K562 (cell line): ENCODE measurements around the gene PPP1R14B. TPM values are rescaled to one million over a fixed set of nuclear protein-coding genes. Genes with fewer than 3 reads are reported as not detected.
A peak's percentile ranks its signal among the peaks of the same experiment; 100 is the strongest.

Source experiments
- BRF1 ChIP-seq: IDR thresholded peaks from 3 replicates; pipeline ENCODE4 v1.6.1; 2011; ENCODE audit warnings: borderline replicate concordance, mild to moderate bottlenecking; ENCODE audit not compliant: insufficient read length; ENCODE audit errors: extremely low read depth
- CREBBP ChIP-seq: IDR thresholded peaks from one replicate; pipeline ENCODE4 v1.6.1; 2012; ENCODE audit warnings: low read depth, mild to moderate bottlenecking, control low read depth, inconsistent platforms, low read length
- E2F6 ChIP-seq, 2 experiments: IDR thresholded peaks; 2 replicates each; pipeline ENCODE4 v1.6.1; 2011; ENCODE audit warnings: borderline replicate concordance in 1 of 2, control low read depth in 1 of 2, low read depth in 1 of 2, low read length in 1 of 2, mild to moderate bottlenecking in 1 of 2, mixed read lengths in 1 of 2, moderate library complexity in 1 of 2; ENCODE audit not compliant: insufficient read depth in 1 of 2, insufficient read length in 1 of 2, poor library complexity in 1 of 2, severe bottlenecking in 1 of 2; ENCODE audit errors: extremely low read depth in 1 of 2
- GTF2A2 ChIP-seq: IDR thresholded peaks from 2 replicates; pipeline ENCODE4 v1.6.1; 2016; ENCODE audit warnings: mild to moderate bottlenecking, missing genetic modification characterization, missing compliant biosample characterization
- HLTF ChIP-seq: fragments of 450-650 bp; IDR thresholded peaks from 2 replicates; pipeline ENCODE4 v1.6.1; 2016
- JUNB ChIP-seq: fragments of 450-650 bp; formaldehyde crosslinking; conservative IDR thresholded peaks from 2 replicates; pipeline ENCODE4 v1.4.0; 2020; ENCODE audit warnings: mild to moderate bottlenecking
- L3MBTL2 ChIP-seq: fragments of 450-650 bp; IDR thresholded peaks from 2 replicates; pipeline ENCODE4 v1.6.1; 2016; ENCODE audit warnings: mild to moderate bottlenecking, moderate library complexity
- PATZ1 ChIP-seq: fragments of 250-450 bp; sonication (Bioruptor Pico); IDR thresholded peaks from 2 replicates; pipeline ENCODE4 v1.5.0; 2020; ENCODE audit warnings: mild to moderate bottlenecking, borderline replicate concordance
- PCBP1 ChIP-seq: fragments of 200-400 bp; formaldehyde crosslinking; IDR thresholded peaks from 2 replicates; pipeline ENCODE4 v1.6.1; 2018; ENCODE audit warnings: mild to moderate bottlenecking, low read depth, low read length; ENCODE audit not compliant: poor library complexity, severe bottlenecking
- POU5F1 ChIP-seq: fragments of 150-350 bp; IDR thresholded peaks from 2 replicates; pipeline ENCODE4 v1.6.1; 2014; ENCODE audit warnings: borderline replicate concordance, low read length, low read depth, mild to moderate bottlenecking; ENCODE audit not compliant: partially characterized antibody
- RHOXF2B ChIP-seq: fragments of 250-450 bp; sonication (Bioruptor Pico); conservative IDR thresholded peaks from 2 replicates; pipeline ENCODE4 v1.5.1; 2021
- SAFB ChIP-seq: fragments of 200-400 bp; formaldehyde crosslinking; IDR thresholded peaks from 2 replicates; pipeline ENCODE4 v1.6.1; 2017; ENCODE audit warnings: low read depth, low read length, borderline replicate concordance
- SAP30 ChIP-seq: fragments of 200-600 bp; sonication (generic); IDR thresholded peaks from 2 replicates; pipeline ENCODE4 v1.6.1; 2012; ENCODE audit warnings: borderline replicate concordance, low read depth, mild to moderate bottlenecking, moderate library complexity, low read length, control low read depth, inconsistent platforms; ENCODE audit not compliant: insufficient read depth, poor library complexity, severe bottlenecking
- SIN3B ChIP-seq: fragments of 450-650 bp; IDR thresholded peaks from 2 replicates; pipeline ENCODE4 v1.6.1; 2017; ENCODE audit warnings: low read depth, mild to moderate bottlenecking, moderate library complexity
- SLC30A9 ChIP-seq: fragments of 250-450 bp; sonication (Bioruptor Pico); IDR thresholded peaks from 2 replicates; pipeline ENCODE4 v1.8.0; 2022; ENCODE audit warnings: mild to moderate bottlenecking, moderate library complexity
- SRSF1 ChIP-seq: fragments of 200-400 bp; formaldehyde crosslinking; IDR thresholded peaks from 2 replicates; pipeline ENCODE4 v1.6.1; 2017; ENCODE audit warnings: mild to moderate bottlenecking, low read depth, low read length, moderate library complexity
- STAT5B ChIP-seq: fragments of 250-450 bp; sonication (Bioruptor Pico); IDR thresholded peaks from 2 replicates; pipeline ENCODE4 v1.8.0; 2021; ENCODE audit warnings: mild to moderate bottlenecking, inconsistent platforms
- ZFP91 ChIP-seq: sonication (generic); formaldehyde crosslinking; IDR thresholded peaks from 2 replicates; pipeline ENCODE4 v1.8.0; 2022; ENCODE audit warnings: mild to moderate bottlenecking, missing genetic modification reagents
- ZNF12 ChIP-seq: sonication (generic); formaldehyde crosslinking; IDR thresholded peaks from 2 replicates; pipeline ENCODE4 v1.4.0; 2020; ENCODE audit warnings: mild to moderate bottlenecking, missing genetic modification reagents
- ZNF280A ChIP-seq: fragments of 450-650 bp; IDR thresholded peaks from 2 replicates; pipeline ENCODE4 v1.6.1; 2018; ENCODE audit warnings: mild to moderate bottlenecking, low read depth; ENCODE audit not compliant: partially characterized antibody
- ZNF79 ChIP-seq: fragments of 250-450 bp; sonication (Bioruptor Pico); IDR thresholded peaks from 2 replicates; pipeline ENCODE4 v1.4.0; 2020; ENCODE audit warnings: low read depth, mild to moderate bottlenecking, moderate library complexity
- polyA plus RNA-seq, 8 experiments: library from polyadenylated mRNA; depleted of rRNA in 4 of 8; stranded (reverse) in 5 of 8; unstranded in 3 of 8; fragments of >200 nt; fragmentation: Nextera tagmentation in 2 of 8; fragmentation: Illumina TruSeq in 1 of 8; extraction: Ambion mirVana in 2 of 8; extraction: Trizol in 1 of 8; gene quantifications; 2 replicates each; pipeline versions ENCODE4 v1.2.1 to v1.2.3, GENCODE V29; 2011 to 2014; ENCODE audit warnings: inconsistent platforms in 1 of 8, missing spikeins in 1 of 8
- total RNA-seq, 7 experiments: library from RNA; depleted of rRNA in 6 of 7; stranded (reverse); fragments of >200 nt in 6 of 7; fragmentation: Illumina TruSeq in 2 of 7; extraction: Trizol in 2 of 7; gene quantifications; 2 replicates each; pipeline versions ENCODE4 v1.2.1 to v1.2.3, GENCODE V29; 2011 to 2021; ENCODE audit warnings: low replicate concordance in 1 of 7

The PPP1R14B gene
- total and polyA plus RNA-seq, 9 of the 15 experiments (the other 6 are each of a cell fraction or from before 2014, with no cell fraction given): 7.7 to 566 (median 212) TPM

- no peak for TF ChIP-seq ZFP91 (CRISPR knock-in tag)
- peak; percentile 88 for TF ChIP-seq POU5F1
- TF ChIP-seq CREBBP: no peak
- TF ChIP-seq JUNB: no peak
- no peak for TF ChIP-seq SLC30A9 (CRISPR knock-in tag)
- TF ChIP-seq L3MBTL2: peak; percentile 63; the same call in 1 of the 2 replicates
- no peak for TF ChIP-seq STAT5B (CRISPR knock-in tag)
- TF ChIP-seq PCBP1: no peak
- no peak for TF ChIP-seq GTF2A2 (tag)
- TF ChIP-seq PATZ1 (CRISPR knock-in tag): no peak
- TF ChIP-seq E2F6 (IDR thresholded peaks at IDR 0.05; ENCODE audit: borderline replicate concordance in 1 of 2, extremely low read depth in 1 of 2, insufficient read depth in 1 of 2, insufficient read length in 1 of 2, low read depth in 1 of 2, low read length in 1 of 2, poor library complexity in 1 of 2, severe bottlenecking in 1 of 2): peak; percentile 52 to 66
- TF ChIP-seq SIN3B: no peak; the same call in 1 of the 2 replicates
- peak; percentile 76; the same call in 1 of the 2 replicates for TF ChIP-seq SRSF1
- TF ChIP-seq ZNF280A: no peak
- no peak for TF ChIP-seq SAP30
- TF ChIP-seq ZNF12 (CRISPR knock-in tag): peak; percentile 77
- TF ChIP-seq HLTF: no peak
- no peak for TF ChIP-seq BRF1
- no peak for TF ChIP-seq ZNF79 (CRISPR knock-in tag)
- TF ChIP-seq RHOXF2B (CRISPR knock-in tag): no peak
- no peak for TF ChIP-seq SAFB
Observed at GRCh38 chr11:64269540-64270220, 22.9 kb upstream of the PPP1R14B start (continued).
